GM12873 (cell line): ENCODE results near the gene SLC35B4.

Experiments used
- TF ChIP-seq, protein P1 (sequence below): IDR thresholded peaks from 2 replicates; pipeline ENCODE4 v1.5.1; 2012; ENCODE audit warnings: low read depth, mild to moderate bottlenecking, moderate library complexity, low read length, control low read depth; ENCODE audit not compliant: insufficient read depth; ENCODE audit errors: missing control alignments

SLC35B4 gene

DNA sequence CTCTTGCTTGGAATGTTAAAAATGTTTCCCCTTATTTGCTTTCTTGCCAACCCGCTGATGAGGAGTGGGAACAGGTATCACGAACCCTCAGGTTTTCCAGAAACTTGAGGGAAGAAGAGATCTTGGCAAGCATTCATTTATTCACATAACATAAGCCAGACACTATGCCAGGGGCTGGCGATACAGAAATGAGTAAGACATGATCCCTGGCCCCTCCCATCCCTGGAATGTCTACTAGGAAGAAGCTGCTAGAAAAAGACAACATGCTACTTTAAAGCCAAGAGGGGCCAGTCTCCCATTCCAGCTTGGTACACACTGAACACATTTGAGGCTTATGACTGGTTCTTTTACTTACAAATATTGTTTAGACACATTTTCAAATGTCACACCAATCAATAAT lies 26.4 kb downstream of the SLC35B4 start:
- TF ChIP-seq, protein P1, sequence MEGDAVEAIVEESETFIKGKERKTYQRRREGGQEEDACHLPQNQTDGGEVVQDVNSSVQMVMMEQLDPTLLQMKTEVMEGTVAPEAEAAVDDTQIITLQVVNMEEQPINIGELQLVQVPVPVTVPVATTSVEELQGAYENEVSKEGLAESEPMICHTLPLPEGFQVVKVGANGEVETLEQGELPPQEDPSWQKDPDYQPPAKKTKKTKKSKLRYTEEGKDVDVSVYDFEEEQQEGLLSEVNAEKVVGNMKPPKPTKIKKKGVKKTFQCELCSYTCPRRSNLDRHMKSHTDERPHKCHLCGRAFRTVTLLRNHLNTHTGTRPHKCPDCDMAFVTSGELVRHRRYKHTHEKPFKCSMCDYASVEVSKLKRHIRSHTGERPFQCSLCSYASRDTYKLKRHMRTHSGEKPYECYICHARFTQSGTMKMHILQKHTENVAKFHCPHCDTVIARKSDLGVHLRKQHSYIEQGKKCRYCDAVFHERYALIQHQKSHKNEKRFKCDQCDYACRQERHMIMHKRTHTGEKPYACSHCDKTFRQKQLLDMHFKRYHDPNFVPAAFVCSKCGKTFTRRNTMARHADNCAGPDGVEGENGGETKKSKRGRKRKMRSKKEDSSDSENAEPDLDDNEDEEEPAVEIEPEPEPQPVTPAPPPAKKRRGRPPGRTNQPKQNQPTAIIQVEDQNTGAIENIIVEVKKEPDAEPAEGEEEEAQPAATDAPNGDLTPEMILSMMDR, result no peak

GRCh38 chr7:134289841-134290240 lies 26.9 kb downstream of the SLC35B4 start:
- TF ChIP-seq, protein P1, result no peak

- TF ChIP-seq, protein P1, result no peak
Measured at GRCh38 chr7:134289423-134289822, 27.3 kb downstream of the SLC35B4 start.

DNA sequence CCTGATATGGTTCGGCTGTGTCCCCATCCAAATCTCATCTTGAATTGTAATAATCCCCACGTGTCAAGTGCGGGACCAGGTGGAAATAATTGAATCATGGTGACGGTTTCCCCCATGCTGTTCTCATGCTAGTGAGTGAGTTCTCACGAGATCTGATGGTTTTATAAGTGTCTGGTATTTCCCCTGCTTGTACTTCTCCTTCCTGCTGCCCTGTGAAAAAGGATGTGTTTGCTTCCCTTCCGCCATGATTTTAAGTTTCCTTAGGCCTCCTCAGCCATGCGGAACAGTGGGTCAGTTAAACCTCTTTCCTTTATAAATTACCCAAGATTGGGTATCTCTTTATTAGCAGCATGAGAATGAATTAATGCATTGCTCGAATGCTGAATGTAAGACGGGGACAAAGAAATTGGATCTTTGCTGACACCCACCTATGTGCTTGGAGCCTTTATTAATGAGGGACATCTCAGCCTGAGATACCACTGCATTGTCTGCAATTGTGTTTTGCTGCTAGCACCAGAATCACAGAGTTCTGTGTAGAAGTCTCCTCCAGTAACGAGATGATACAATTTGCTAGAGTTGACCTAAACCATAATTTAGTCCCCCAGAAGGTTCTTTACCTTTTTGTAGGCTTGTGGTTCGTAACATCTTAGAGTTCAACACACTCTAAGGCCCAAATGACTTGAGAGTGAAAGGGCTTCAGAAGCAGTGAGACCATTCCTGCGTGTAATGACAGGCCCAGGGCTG lies 28.6 kb downstream of the SLC35B4 start:
- TF ChIP-seq, protein P1, result no peak

DNA sequence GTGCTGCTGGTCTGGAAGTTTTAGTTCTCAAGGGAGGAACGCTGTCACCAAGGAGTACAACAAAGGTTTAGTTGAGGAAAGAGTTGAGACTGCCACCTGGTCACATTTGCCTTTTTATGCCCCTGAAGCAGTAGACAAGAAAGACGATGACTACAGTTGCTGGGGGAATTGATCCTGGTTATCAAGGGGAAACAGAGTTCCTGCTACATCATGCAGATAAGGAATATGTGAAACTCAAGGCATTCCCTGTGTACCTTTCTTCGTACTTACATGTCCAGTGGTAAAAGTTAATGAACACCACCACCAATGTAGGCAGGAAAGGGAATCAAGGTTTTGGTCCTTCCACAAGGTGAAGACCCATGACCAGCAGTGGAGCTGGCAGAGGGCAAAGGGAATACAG lies 31.8 kb downstream of the SLC35B4 start:
- TF ChIP-seq, protein P1, result no peak

DNA sequence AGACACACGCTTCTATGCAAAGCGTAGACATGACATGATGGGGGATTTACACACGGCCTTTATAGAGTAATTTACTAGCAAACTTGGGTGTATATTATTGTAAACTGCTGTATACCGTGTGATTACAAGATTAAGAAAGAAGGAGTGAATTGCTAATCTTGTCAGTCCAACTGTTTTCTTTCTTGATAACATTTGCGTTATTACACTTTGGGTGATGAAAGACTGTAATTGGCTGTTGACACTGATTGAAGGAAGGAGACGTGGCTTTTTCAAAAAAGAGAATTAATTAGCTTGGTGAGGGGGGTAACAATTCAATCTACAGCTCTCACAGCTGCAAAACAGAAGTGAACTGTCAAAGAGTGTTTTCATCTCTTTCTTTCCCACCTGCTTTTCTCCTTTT lies 32.7 kb downstream of the SLC35B4 start:
- TF ChIP-seq, protein P1, result no peak

- TF ChIP-seq, protein P1, result no peak
Measured at GRCh38 chr7:134280508-134280907, 36.2 kb downstream of the SLC35B4 start.

DNA sequence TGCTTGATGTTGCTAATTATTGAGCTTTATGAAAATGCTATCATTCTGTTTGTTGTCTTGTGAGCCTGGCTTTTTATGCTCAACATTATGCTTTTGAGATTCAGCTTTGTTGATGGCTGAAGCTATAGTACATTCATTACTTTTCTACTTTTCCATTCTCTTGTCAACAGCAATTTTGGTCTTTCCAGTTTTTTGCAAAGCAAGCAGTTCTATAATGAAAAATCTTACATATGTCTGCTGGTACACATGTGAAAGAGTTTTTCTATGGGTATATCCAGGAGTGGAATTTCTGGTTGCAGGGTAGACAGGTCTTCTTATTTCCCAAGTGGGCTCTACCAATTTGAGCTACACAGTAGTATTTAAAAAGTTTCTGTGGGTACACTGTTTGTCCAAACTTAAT lies 36.8 kb downstream of the SLC35B4 start:
- TF ChIP-seq, protein P1, result no peak
